H9 (cell line): ENCODE data around the gene HEPN1. TPM values are rescaled to one million over a fixed set of nuclear protein-coding genes. Genes with fewer than 3 reads are reported as not detected.

ENCODE experiments used
- DNase-seq: peaks from one replicate; pipeline ENCODE4 v3.0.0-alpha.2; 2017
- H2AFZ ChIP-seq: one replicate; pipeline ENCODE4 v1.6.1; 2013; ENCODE audit warnings: mild to moderate bottlenecking, low read length, control low read depth, moderate library complexity
- H2AK5ac ChIP-seq: 2 replicates; pipeline ENCODE4 v1.6.1; 2013; ENCODE audit warnings: low read length, control low read depth, mixed read lengths; ENCODE audit not compliant: insufficient read length
- H2BK120ac ChIP-seq: one replicate; pipeline ENCODE4 v1.6.1; 2013; ENCODE audit warnings: low read depth, mild to moderate bottlenecking, low read length, control low read depth, inconsistent platforms; ENCODE audit not compliant: poor library complexity, severe bottlenecking
- H2BK12ac ChIP-seq: 2 replicates; pipeline ENCODE4 v1.6.1; 2013; ENCODE audit warnings: low read length, control low read depth, mixed read lengths, low read depth; ENCODE audit not compliant: insufficient read length
- H2BK15ac ChIP-seq: 2 replicates; pipeline ENCODE4 v1.6.1; 2013; ENCODE audit warnings: low read depth, low read length, control low read depth
- H2BK20ac ChIP-seq: one replicate; pipeline ENCODE4 v1.6.1; 2013; ENCODE audit warnings: low read depth, mild to moderate bottlenecking, low read length, control low read depth, inconsistent platforms; ENCODE audit not compliant: poor library complexity, severe bottlenecking
- H2BK5ac ChIP-seq: 2 replicates; pipeline ENCODE4 v1.6.1; 2013; ENCODE audit warnings: low read length, control low read depth, mixed read lengths; ENCODE audit not compliant: insufficient read length
- H3K14ac ChIP-seq: 2 replicates; pipeline ENCODE4 v1.6.1; 2013; ENCODE audit warnings: low read length, control low read depth; ENCODE audit not compliant: insufficient read depth
- H3K18ac ChIP-seq: 2 replicates; pipeline ENCODE4 v1.6.1; 2013; ENCODE audit warnings: low read depth, mild to moderate bottlenecking, mixed read lengths, low read length, control low read depth; ENCODE audit not compliant: insufficient read length
- H3K23ac ChIP-seq: 2 replicates; pipeline ENCODE4 v1.6.1; 2013; ENCODE audit warnings: low read length, control low read depth, mixed read lengths, low read depth; ENCODE audit not compliant: insufficient read length
- H3K23me2 ChIP-seq: 2 replicates; pipeline ENCODE4 v1.6.1; 2013; ENCODE audit warnings: low read depth, mild to moderate bottlenecking, mixed read lengths, low read length, control low read depth; ENCODE audit not compliant: insufficient read length, poor library complexity, severe bottlenecking
- H3K27ac ChIP-seq: 2 replicates; pipeline ENCODE4 v1.5.1; 2013; ENCODE audit warnings: low read length, control low read depth, mixed read lengths, low read depth; ENCODE audit not compliant: insufficient read length
- H3K27me3 ChIP-seq: 2 replicates; pipeline ENCODE4 v1.6.1; 2013; ENCODE audit warnings: low read length, control low read depth, inconsistent platforms; ENCODE audit not compliant: insufficient read depth
- H3K4ac ChIP-seq: 2 replicates; pipeline ENCODE4 v1.6.1; 2013; ENCODE audit warnings: low read depth, mild to moderate bottlenecking, control low read depth, inconsistent platforms, low read length, moderate library complexity
- H3K4me1 ChIP-seq: 2 replicates; pipeline ENCODE4 v1.6.1; 2013; ENCODE audit warnings: low read length, control low read depth, inconsistent platforms; ENCODE audit not compliant: insufficient read depth
- H3K4me2 ChIP-seq: 2 replicates; pipeline ENCODE4 v1.6.1; 2013; ENCODE audit warnings: low read length, control low read depth, mixed read lengths; ENCODE audit not compliant: insufficient read length, insufficient read depth
- H3K56ac ChIP-seq: 2 replicates; pipeline ENCODE4 v1.6.1; 2013; ENCODE audit warnings: low read depth, mild to moderate bottlenecking, mixed read lengths, low read length, control low read depth; ENCODE audit not compliant: insufficient read length
- H3K79me1 ChIP-seq: 2 replicates; pipeline ENCODE4 v1.6.1; 2013; ENCODE audit warnings: low read depth, mild to moderate bottlenecking, moderate library complexity, low read length, control low read depth, inconsistent platforms; ENCODE audit not compliant: insufficient read depth, poor library complexity, severe bottlenecking
- H3K79me2 ChIP-seq: 2 replicates; pipeline ENCODE4 v1.6.1; 2013; ENCODE audit warnings: low read length, control low read depth, inconsistent platforms; ENCODE audit not compliant: insufficient read depth
- H3K9ac ChIP-seq: 2 replicates; pipeline ENCODE4 v1.6.1; 2013; ENCODE audit warnings: low read length, control low read depth, mixed read lengths; ENCODE audit not compliant: insufficient read length; ENCODE audit errors: extremely low read depth
- H3K9me3 ChIP-seq: one replicate; pipeline ENCODE4 v1.6.1; 2013; ENCODE audit warnings: low read depth, low read length, inconsistent platforms; ENCODE audit not compliant: control insufficient read depth
- H3T11ph ChIP-seq: one replicate; pipeline ENCODE4 v1.6.1; 2013; ENCODE audit warnings: mild to moderate bottlenecking, low read length, control low read depth, inconsistent platforms
- H4K20me1 ChIP-seq: one replicate; pipeline ENCODE4 v1.6.1; 2013; ENCODE audit not compliant: control insufficient read depth, insufficient read length, insufficient read depth
- H4K5ac ChIP-seq: 2 replicates; pipeline ENCODE4 v1.6.1; 2013; ENCODE audit warnings: low read depth, mild to moderate bottlenecking, mixed read lengths, low read length, control low read depth; ENCODE audit not compliant: insufficient read length
- H4K8ac ChIP-seq: replicated peaks from 2 replicates; pipeline ENCODE4 v1.6.1; 2013; ENCODE audit warnings: low read length, control low read depth, mixed read lengths, low read depth; ENCODE audit not compliant: insufficient read length
- H4K91ac ChIP-seq: 2 replicates; pipeline ENCODE4 v1.6.1; 2013; ENCODE audit warnings: low read depth, mild to moderate bottlenecking, moderate library complexity, mixed read lengths, low read length, control low read depth; ENCODE audit not compliant: insufficient read length
- H3K27ac Mint-ChIP-seq, 3 experiments: 2 replicates in 2 of 3; 3 replicates in 1 of 3; pipeline ENCODE4 v1.8.0; 2020 to 2021; ENCODE audit warnings: mixed read lengths in 3 of 3, mild to moderate bottlenecking in 1 of 3, moderate library complexity in 1 of 3
- H3K27me3 Mint-ChIP-seq: 2 replicates; pipeline ENCODE4 v1.8.0; 2021; ENCODE audit warnings: low read depth, mild to moderate bottlenecking, moderate library complexity, mixed read lengths
- H3K36me3 Mint-ChIP-seq, 3 experiments: 2 replicates in 2 of 3; 3 replicates in 1 of 3; pipeline ENCODE4 v1.8.0; 2020 to 2021; ENCODE audit warnings: low read depth in 3 of 3, mixed read lengths in 3 of 3; ENCODE audit not compliant: insufficient read depth in 1 of 3
- H3K4me1 Mint-ChIP-seq, 2 experiments: 2 replicates each; pipeline ENCODE4 v1.8.0; 2020; ENCODE audit warnings: mixed read lengths in 2 of 2
- H3K4me3 Mint-ChIP-seq, 2 experiments: 2 replicates in 1 of 2; 3 replicates in 1 of 2; pipeline ENCODE4 v1.8.0; 2020 to 2021; ENCODE audit warnings: mild to moderate bottlenecking in 2 of 2, mixed read lengths in 2 of 2, moderate library complexity in 1 of 2
- H3K9me3 Mint-ChIP-seq, 2 experiments: 2 replicates in 1 of 2; 3 replicates in 1 of 2; pipeline ENCODE4 v1.8.0; 2020; ENCODE audit warnings: mild to moderate bottlenecking in 2 of 2, mixed read lengths in 2 of 2, moderate library complexity in 1 of 2
- WGBS: extraction: QIAGEN DNeasy Blood & Tissue Kit; methylation state at CpG from one replicate; pipeline ENCODE4 v1.1.7; 2013; ENCODE audit warnings: missing lambda C conversion rate, low lambda C conversion rate, mixed read lengths; ENCODE audit not compliant: insufficient read length; ENCODE audit errors: extremely low coverage; 5-methylcytosine and 5-hydroxymethylcytosine counted together
- total RNA-seq: library from RNA; stranded (reverse); gene quantifications from 2 replicates; pipeline ENCODE4 v1.2.1, GENCODE V29; 2021
- TF ChIP-seq, protein P1 (sequence below): fragments of 200-600 bp; sonication (generic); conservative IDR thresholded peaks from 3 replicates; pipeline ENCODE4 v1.8.0; 2021; ENCODE audit warnings: antibody characterized with exemption, mild to moderate bottlenecking

HEPN1 gene
- total RNA-seq, 1 experiment from 2014 or later, result not detected

DNA sequence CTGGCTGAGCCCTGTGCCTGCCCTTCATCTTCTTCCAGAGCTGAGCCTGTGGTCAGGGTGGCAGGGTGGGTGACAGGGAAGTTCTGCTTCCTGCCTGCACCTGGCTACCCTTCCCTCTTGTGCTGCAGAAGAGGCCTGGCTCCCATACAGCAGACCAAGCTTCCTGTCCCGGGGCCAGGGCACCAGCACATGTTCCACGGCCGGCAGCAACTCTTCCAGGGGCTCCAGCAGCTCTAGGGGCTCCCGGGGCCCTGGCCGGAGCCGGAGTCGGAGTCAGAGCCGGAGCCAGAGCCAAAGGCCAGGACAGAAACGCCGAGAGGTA lies 38.8 kb upstream of the HEPN1 start:
- Mint-ChIP-seq H3K4me3 (no peak overlapping the region), H3K9me3 (peaks cover 0 to 3% of the 10 kb centered on the region in 2 experiments; a peak in 1 of 5 replicates), H3K4me1 (peaks cover 20 to 29% of the 10 kb centered on the region in 2 experiments), H3K36me3 (no peaks in the 10 kb centered on the region; a peak in 1 of 7 replicates), H3K27ac (no peak overlapping the region), H3K27me3 (peaks cover 13% of the 10 kb centered on the region)
- no peak overlapping the region for H3K18ac ChIP-seq
- no peak overlapping the region for H2BK5ac ChIP-seq
- no peaks in the 10 kb centered on the region for H4K20me1 ChIP-seq
- H4K8ac ChIP-seq, result no peak overlapping the region
- peaks cover under 1% of the 10 kb centered on the region; the same call in 1 of the 2 replicates for H3K27me3 ChIP-seq
- H3K9me3 ChIP-seq, result no peaks in the 10 kb centered on the region
- H3K9ac ChIP-seq, result no peak overlapping the region
- no peak overlapping the region for H2BK20ac ChIP-seq
- TF ChIP-seq, protein P1, sequence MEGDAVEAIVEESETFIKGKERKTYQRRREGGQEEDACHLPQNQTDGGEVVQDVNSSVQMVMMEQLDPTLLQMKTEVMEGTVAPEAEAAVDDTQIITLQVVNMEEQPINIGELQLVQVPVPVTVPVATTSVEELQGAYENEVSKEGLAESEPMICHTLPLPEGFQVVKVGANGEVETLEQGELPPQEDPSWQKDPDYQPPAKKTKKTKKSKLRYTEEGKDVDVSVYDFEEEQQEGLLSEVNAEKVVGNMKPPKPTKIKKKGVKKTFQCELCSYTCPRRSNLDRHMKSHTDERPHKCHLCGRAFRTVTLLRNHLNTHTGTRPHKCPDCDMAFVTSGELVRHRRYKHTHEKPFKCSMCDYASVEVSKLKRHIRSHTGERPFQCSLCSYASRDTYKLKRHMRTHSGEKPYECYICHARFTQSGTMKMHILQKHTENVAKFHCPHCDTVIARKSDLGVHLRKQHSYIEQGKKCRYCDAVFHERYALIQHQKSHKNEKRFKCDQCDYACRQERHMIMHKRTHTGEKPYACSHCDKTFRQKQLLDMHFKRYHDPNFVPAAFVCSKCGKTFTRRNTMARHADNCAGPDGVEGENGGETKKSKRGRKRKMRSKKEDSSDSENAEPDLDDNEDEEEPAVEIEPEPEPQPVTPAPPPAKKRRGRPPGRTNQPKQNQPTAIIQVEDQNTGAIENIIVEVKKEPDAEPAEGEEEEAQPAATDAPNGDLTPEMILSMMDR, result no peak
- H2BK15ac ChIP-seq, result no peak overlapping the region
- no peak overlapping the region for H4K91ac ChIP-seq
- H3K14ac ChIP-seq, result no peak overlapping the region
- H3K27ac ChIP-seq, result no peak overlapping the region
- no peak overlapping the region for H3K56ac ChIP-seq
- no peaks in the 10 kb centered on the region for H3K79me1 ChIP-seq
- no peak overlapping the region for H2BK120ac ChIP-seq
- no peaks in the 10 kb centered on the region for H3K4me1 ChIP-seq
- no peak overlapping the region for H3K4me2 ChIP-seq
- no peak overlapping the region for H3T11ph ChIP-seq
- no peak overlapping the region for H2AFZ ChIP-seq
- WGBS, result no CpG with 5 or more reads among the region's 10 CpGs
- no peak overlapping the region for H3K23ac ChIP-seq
- no peak overlapping the region for H3K4ac ChIP-seq
- H3K23me2 ChIP-seq, result peaks cover 6% of the 10 kb centered on the region
- no peaks in the 10 kb centered on the region for H3K79me2 ChIP-seq
- no peak overlapping the region for H4K5ac ChIP-seq
- H2BK12ac ChIP-seq, result no peak overlapping the region
- H2AK5ac ChIP-seq, result no peak overlapping the region
- DNase-seq, result peak; percentile 24
